Fibroblast of pulmonary artery (primary cell): Measurements from ENCODE around the gene PYGM.

Experiments used
- DNase-seq: peaks from one replicate; pipeline ENCODE4 v3.0.0-alpha.2; 2010; ENCODE audit warnings: low read depth
- H3K4me3 ChIP-seq: replicated peaks from 2 replicates; pipeline ENCODE4 v1.5.1; 2011; ENCODE audit warnings: low read depth, mild to moderate bottlenecking, control low read depth, low read length, moderate library complexity
- TF ChIP-seq, protein P1 (sequence below): IDR thresholded peaks from 2 replicates; pipeline ENCODE4 v1.5.1; 2011; ENCODE audit warnings: mild to moderate bottlenecking, control low read depth, low read length, inconsistent platforms; ENCODE audit errors: missing control alignments

PYGM gene

DNA sequence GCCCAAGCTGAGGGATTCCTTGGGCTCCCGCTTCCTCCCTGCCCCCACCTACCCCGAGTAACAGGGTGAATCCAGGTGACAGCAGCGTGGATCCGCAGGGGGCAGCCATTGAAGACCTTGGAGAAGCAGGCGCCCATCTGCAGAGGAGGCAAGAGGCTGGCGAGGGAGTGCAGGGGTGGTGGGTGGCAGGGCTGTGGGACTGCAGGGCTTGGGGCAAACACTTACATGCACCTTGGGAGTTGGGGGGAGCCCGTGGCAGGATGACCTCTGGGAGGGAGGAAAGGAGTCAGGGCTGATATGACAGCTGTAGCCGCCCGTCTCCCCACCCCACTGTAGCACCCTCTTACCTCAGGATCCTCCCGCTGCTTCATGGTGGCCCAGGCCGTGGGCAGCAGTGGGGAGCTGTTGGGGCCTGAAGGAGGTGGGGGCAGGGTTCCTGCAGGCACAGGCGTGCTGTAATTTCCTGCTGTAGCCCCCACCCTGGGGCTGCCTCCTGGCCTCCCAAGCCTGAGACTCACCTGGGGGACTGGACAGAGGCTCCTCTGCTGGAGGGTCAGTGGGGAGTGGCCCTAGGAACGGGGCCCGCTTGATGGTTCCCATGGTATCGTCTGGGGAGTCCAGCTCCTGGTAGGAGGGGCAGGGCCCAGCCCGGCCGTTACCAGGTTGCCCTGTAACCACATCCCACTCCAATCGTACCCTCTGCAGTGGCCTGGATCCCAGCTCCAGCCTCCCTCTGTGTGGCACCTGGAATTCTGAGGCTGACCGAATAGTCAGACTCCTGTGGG is 37.2 kb upstream of the PYGM start:
- TF ChIP-seq, protein P1, sequence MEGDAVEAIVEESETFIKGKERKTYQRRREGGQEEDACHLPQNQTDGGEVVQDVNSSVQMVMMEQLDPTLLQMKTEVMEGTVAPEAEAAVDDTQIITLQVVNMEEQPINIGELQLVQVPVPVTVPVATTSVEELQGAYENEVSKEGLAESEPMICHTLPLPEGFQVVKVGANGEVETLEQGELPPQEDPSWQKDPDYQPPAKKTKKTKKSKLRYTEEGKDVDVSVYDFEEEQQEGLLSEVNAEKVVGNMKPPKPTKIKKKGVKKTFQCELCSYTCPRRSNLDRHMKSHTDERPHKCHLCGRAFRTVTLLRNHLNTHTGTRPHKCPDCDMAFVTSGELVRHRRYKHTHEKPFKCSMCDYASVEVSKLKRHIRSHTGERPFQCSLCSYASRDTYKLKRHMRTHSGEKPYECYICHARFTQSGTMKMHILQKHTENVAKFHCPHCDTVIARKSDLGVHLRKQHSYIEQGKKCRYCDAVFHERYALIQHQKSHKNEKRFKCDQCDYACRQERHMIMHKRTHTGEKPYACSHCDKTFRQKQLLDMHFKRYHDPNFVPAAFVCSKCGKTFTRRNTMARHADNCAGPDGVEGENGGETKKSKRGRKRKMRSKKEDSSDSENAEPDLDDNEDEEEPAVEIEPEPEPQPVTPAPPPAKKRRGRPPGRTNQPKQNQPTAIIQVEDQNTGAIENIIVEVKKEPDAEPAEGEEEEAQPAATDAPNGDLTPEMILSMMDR: no peak
- no peak overlapping the region for H3K4me3 ChIP-seq
- no peak for DNase-seq

DNA sequence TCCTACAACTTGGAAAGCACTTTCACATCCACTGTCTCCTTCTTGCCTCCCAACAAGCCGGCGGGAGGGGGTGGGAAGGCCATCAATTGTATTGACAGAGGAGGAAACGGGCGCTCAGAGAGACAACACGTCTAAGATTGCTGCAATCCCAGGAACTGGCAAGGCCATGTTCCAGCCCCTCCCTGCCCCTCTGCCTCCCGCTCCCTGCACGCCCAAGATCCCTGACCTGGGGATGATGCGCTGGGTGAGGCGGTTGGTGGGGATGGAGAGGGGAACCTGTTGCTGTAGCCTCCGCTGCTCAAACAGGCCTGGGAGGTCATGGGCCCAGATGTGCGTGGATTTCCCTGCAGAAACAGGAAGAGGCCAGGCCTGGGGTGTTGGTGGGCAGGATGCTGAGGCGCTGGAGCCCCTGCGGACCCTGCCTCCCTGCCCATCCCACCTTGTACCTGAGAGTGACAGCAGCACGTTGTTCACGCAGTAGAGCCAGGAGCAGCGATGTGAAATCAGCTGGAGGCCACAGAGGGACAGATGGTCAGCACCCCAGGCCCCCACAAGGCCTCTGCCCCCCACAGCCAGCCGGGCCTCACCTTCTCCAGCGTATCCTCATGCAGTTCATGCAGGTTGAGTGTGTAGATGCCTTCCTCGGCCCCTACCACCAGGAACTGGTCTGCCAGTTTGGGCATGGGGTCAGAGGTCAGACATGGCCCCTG is 36.4 kb upstream of the PYGM start:
- H3K4me3 ChIP-seq: no peak overlapping the region
- DNase-seq: no peak
- TF ChIP-seq, protein P1: no peak

DNA sequence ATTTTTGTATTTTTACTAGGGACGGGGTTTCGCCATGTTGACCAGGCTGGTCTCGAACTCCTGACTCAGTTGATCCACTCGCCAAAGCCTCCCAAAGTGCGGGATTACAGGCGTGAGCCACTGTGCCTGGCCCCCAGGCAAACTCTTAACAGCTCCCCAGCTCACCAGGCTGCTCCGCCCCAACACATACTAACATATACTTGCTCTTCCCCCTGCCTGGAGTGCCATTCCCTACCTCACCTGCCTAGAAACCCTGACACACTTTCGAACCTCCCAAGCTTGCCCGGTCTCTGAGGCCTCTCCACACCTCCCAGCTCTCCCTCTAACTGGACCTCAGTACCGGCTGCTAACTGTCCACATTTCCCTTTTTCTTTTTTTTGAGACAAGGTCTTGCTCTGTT is 34.8 kb upstream of the PYGM start:
- TF ChIP-seq, protein P1: no peak
- H3K4me3 ChIP-seq: no peak overlapping the region
- DNase-seq: no peak

DNA sequence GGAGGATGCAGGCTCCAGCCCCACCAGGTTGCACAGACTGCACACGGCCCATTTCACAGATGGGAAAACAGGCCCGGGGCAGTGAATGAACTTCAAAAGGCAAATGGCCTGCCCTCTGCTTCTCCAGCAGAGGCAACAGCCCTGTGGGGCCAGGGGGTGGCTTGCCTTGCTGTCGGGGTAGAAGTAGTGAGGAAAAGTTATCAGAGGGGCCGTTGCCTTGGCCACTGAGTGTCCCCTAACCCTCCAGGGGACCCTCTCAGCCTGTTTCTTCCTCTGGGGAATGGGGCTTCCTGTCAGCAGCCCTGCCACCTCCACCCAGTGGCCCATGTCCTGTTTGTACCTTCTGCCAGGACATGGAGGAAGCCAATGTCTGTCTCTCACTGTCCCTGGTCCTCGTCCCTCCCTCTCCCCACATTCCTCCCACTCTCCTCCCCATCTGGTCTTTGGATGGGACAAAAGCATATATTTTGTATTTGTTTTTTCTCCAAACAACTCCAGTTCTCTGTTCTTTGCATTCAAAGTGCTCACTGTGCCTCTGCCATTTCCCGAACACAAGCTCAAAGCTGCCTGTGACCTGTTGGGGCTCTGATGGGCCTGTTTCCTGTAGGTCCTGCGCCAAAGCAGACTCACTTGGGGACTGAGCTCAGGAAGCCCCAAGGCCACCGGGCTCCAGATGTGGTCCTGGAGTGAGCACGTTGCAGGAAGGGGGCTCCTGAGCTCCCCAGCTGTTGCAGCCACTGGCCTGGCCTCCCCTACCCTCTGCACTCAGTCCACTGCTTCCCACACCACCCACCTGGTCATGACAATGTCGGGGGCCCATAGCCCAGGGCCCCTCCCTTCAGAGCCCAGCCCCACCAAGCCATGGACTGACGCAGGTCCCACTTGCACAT is 33.7 kb upstream of the PYGM start:
- no peak overlapping the region for H3K4me3 ChIP-seq
- no peak for DNase-seq
- TF ChIP-seq, protein P1: no peak

DNA sequence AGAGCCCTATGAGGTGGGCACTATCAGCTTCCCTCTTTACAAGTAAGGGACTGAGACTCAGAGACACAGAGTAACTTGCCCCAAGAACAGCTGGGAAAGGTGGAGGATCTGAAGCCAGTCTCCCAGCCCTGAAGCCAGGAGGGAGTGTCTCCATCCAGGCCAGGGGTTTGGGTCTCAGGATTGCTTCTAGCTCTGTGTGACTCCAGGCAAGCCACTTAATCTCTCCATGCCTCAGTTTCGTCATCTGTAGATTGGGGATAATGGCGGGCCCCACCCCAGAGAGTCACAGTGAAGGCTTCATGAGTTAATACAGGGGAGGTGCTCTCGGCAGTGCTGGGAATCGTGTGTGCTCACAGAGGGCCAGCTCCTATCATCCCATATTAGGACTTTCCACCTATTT is 32.7 kb upstream of the PYGM start:
- no peak for DNase-seq
- no peak overlapping the region for H3K4me3 ChIP-seq
- TF ChIP-seq, protein P1: no peak

GRCh38 chr11:64791781-64792291 is 32.1 kb upstream of the PYGM start:
- TF ChIP-seq, protein P1: no peak
- no peak overlapping the region for H3K4me3 ChIP-seq
- no peak for DNase-seq
